Right cardiac atrium (tissue), 5 donors: ENCODE measurements around the gene CLMN. TPM values are rescaled to one million over a fixed set of nuclear protein-coding genes. Genes with fewer than 3 reads are reported as not detected.

Experiments used
- ATAC-seq, 2 donors: fragments of 200-7000 bp; cut with Tn5 transposase; one replicate each; pipeline versions ENCODE4 v1.8.0 to v1.9.1; 2020; ENCODE audit warnings: moderate library complexity in 2 of 2, mild to moderate bottlenecking in 1 of 2
- DNase-seq, 3 donors: peaks; one replicate each; pipeline ENCODE4 v3.0.0-alpha.2; 2020
- H3K27ac ChIP-seq: one replicate; pipeline ENCODE4 v1.5.1; 2013; ENCODE audit warnings: mild to moderate bottlenecking, low read length, control low read depth, moderate library complexity
- H3K27me3 ChIP-seq: one replicate; pipeline ENCODE4 v1.6.1; 2013; ENCODE audit not compliant: control insufficient read depth, insufficient read depth
- H3K4me1 ChIP-seq: one replicate; pipeline ENCODE4 v1.6.1; 2013; ENCODE audit warnings: low read length; ENCODE audit not compliant: control insufficient read depth, insufficient read depth
- H3K4me3 ChIP-seq: one replicate; pipeline ENCODE4 v1.5.1; 2013; ENCODE audit warnings: low read length, control low read depth
- H3K9me3 ChIP-seq: one replicate; pipeline ENCODE4 v1.6.1; 2013; ENCODE audit warnings: low read length; ENCODE audit not compliant: control insufficient read depth
- WGBS: extraction: QIAGEN DNeasy Blood & Tissue Kit; methylation state at CpG from one replicate; pipeline ENCODE4 v1.1.7; 2013; 5-methylcytosine and 5-hydroxymethylcytosine counted together
- intact Hi-C, 4 donors: fragments of 100-400 bp; cut with DNase I; formaldehyde crosslinking; loops; one replicate each; pipeline versions ENCODE4 v1.11.0 to v1.14.0; 2022 to 2023
- polyA plus RNA-seq: library from polyadenylated mRNA; stranded (reverse); fragments of 200-250 nt; gene quantifications from one replicate; pipeline ENCODE4 v1.2.3, GENCODE V29; 2013
- total RNA-seq, 4 donors: library from RNA; stranded (reverse); fragmentation: NEBNext Ultra II Directional; extraction: Animal tissue kit (Norgen Biotek cat#: 25700); gene quantifications; one replicate each; pipeline ENCODE4 v1.2.1, GENCODE V29; 2021
- donor health status: healthy with polysubstance abuse.
- donor health status: DM: no; HTN: yes; CAD: no.
- donor health status: DM: no; HTN: no; CAD: no.
- donor health status: DM: no; HTN: yes; CAD: no; lungs with severe emphysema.
- donor health status: DM: yes; HTN: yes; CAD: no.

Gene CLMN
- total and polyA plus RNA-seq, 5 donors, result 3.1 to 9.1 (median 6.4) TPM

DNA sequence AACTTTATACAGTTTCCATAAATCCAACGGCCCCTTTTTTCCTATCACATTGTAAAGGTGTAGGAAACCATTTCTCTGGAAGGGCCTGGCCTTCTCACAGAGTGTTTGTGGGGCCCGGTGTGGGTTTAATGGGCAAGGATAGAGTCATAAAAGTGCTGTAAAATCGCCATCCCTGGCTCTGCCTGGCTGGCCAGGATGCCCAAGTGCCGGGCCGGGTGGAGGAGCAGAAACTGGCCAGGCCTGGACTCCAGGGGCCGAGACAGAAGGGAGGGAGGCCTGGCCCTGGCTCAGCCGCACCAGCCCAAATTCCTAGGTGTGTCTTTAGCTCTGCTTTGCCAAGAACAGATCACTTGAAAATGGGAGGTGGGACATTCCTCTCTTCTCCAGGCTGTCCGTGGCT lies 85.3 kb downstream of the CLMN start:
- WGBS, result 52% methylated on average over 8 of the region's 8 CpGs
- Histone ChIP-seq H3K27ac (no peak overlapping the region), H3K27me3 (no peaks in the 10 kb centered on the region), H3K4me1 (peaks cover 7% of the 10 kb centered on the region), H3K4me3 (no peak overlapping the region), H3K9me3 (no peaks in the 10 kb centered on the region)
- ATAC-seq (peak; percentile 7 to 9), DNase-seq (peak in 1 of 3 donors; percentile 56)
- intact Hi-C loops, result no loop called here

DNA sequence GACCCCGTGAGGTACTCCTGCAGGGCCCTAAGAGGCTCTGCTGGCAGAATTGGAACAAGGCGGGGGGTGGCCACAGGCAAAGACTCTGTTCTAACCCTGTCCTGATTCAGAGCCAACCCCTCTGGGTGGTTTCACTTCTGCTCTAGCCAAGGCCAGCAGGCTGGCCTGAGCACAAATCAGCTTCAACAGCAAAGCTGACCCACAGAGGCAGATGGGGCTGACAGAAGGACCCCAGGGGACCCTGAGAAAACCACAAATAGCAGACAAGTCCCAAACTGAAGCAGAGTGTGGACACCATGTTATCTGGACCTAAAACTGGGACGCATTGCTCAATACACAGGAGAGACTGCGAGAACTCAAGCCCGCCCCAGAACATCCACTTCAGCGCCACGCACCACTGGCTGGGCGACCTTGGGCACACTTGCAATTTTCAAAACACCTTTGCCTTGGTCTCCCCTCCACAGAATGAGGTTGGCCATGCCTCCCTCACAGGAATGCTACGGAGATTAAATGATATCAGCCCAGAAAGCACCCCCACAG lies 85.9 kb downstream of the CLMN start:
- Histone ChIP-seq H3K9me3 (no peaks in the 10 kb centered on the region), H3K4me3 (no peak overlapping the region), H3K4me1 (peaks cover 7% of the 10 kb centered on the region), H3K27ac (no peak overlapping the region), H3K27me3 (no peaks in the 10 kb centered on the region)
- DNase-seq, result peak; percentile 80 to 88 (median 85)
- peak; percentile 86 to 92 for ATAC-seq
- 62% methylated on average over 9 of the region's 9 CpGs for WGBS
- intact Hi-C loops, result no loop called here

DNA sequence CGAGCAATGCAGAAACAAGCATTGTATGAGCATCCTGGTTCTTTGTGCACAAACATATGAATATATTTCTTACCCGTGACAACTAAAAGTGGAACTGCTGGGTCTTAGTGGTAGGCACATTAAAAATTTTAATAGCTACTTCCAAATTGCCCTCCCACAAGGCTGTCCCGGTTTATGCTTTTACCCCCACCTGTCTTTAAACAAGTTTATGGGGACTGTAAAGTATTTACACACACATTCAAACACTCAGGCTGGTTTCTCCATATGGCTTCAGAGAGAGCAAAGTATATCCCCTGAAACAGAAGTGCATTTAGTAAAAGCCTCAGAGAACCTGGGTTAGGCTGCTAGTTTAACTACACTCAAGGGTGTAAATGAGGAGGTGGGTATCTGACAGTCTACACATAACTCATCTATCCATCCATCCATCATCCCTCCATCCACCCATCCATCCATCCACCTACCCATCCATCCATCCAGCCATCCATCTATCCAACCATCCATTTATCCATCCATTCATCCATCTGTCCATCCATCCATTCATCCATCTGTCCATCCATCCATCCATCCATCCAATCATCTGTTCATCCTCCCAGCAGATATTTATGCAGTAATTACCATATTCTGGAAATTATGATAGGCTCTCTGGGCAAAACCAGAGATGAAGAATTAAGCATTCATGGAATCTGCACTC lies 86.7 kb downstream of the CLMN start:
- H3K4me1 ChIP-seq, result peaks cover 7% of the 10 kb centered on the region
- WGBS, result 92% methylated on average over 3 of the region's 3 CpGs

DNA sequence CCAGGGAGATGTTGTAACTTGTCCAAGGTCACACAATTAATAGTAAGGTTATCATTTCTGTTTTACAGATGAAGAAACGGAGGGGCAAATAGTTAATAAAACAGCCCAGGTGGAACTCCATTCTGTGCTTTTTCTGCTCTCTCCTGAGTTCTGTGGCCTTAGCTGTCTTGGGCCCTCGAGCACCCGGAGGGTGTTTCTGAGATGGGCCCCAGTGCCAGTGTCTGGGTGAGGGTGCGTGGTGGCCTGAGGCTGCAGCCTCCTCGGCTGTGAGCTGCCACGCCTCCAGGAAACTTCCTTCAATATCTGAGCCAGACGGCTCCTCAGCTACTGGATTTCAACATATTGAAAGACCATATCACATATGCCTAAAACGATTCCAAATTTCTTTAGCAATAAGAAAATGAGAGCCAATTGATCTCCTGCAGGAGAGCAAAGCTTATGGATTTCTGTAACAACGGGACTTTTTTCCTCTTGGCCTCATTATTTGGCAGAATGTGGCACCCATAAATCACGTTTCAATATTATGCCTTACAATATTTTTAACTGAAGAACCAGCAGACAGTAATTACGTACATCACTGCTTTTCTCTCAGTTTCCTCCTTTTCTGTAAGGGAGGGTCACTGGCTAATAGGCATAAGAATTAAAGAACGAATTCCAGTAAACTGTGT lies 87.6 kb downstream of the CLMN start:
- ATAC-seq (no peak), DNase-seq (no peak)
- no peaks in the 10 kb centered on the region for H3K27me3 ChIP-seq
- peaks cover 7% of the 10 kb centered on the region for H3K4me1 ChIP-seq
- no peak overlapping the region for H3K4me3 ChIP-seq
- intact Hi-C loops, result no loop called here
- no peak overlapping the region for H3K27ac ChIP-seq
- WGBS, result 57% methylated on average over 12 of the region's 12 CpGs
- no peaks in the 10 kb centered on the region for H3K9me3 ChIP-seq

More for the DNA sequence above, 86.7 kb downstream of the CLMN start:
- Histone ChIP-seq H3K9me3 (no peaks in the 10 kb centered on the region), H3K4me3 (no peak overlapping the region), H3K27me3 (no peaks in the 10 kb centered on the region), H3K27ac (no peak overlapping the region)
- DNase-seq (no peak), ATAC-seq (no peak)
- intact Hi-C loops, result no loop called here

DNA sequence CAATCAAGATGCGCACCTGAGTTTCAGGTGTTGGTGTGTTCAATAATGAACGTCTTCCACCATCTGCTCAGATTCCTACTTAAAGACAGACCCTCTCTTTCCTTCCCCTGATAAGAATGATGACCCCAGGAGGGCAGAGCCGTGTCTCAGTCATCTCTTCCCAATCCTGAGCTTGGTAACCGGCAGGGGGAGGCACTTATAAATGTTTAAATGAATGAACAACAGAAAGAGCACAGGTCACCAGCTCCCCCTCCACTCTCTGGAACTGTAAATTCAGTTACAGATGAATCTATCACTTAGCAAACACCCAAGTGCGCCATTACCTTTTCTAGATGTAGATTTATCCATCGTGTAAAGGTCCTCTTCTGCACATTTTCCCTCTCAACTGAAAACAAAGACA lies 90.0 kb downstream of the CLMN start:
- H3K4me1 ChIP-seq, result peaks cover 7% of the 10 kb centered on the region
- DNase-seq (no peak), ATAC-seq (no peak)
- H3K27ac ChIP-seq, result no peak overlapping the region
- H3K27me3 ChIP-seq, result no peaks in the 10 kb centered on the region
- H3K4me3 ChIP-seq, result no peak overlapping the region
- no peaks in the 10 kb centered on the region for H3K9me3 ChIP-seq
- 81% methylated on average over 6 of the region's 6 CpGs for WGBS
- intact Hi-C loops, result no loop called here

DNA sequence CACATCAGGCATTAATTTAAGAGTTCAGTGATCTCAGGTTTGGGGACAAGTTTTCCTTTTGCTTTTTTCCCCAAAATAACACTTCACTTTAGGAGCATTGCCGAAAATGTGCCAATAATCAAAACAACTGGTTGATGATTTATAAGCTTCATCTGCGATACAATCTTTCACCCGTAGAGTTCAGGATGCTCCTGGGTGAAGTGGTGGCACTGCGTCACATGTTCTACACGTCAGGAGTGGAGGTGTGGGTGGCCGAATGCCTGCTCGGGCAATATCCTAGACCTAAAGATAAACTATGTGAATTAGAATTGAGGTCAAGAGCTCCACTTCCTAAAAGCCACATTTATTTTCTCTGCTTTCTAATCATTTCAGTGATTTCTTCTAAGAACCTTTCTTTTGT lies 91.5 kb downstream of the CLMN start:
- H3K27me3 ChIP-seq, result no peaks in the 10 kb centered on the region
- WGBS, result 78% methylated on average over 7 of the region's 7 CpGs
- DNase-seq (no peak), ATAC-seq (no peak)
- intact Hi-C loops, result no loop called here
- no peak overlapping the region for H3K4me3 ChIP-seq
- no peaks in the 10 kb centered on the region for H3K9me3 ChIP-seq
- H3K4me1 ChIP-seq, result no peaks in the 10 kb centered on the region
- H3K27ac ChIP-seq, result no peak overlapping the region

DNA sequence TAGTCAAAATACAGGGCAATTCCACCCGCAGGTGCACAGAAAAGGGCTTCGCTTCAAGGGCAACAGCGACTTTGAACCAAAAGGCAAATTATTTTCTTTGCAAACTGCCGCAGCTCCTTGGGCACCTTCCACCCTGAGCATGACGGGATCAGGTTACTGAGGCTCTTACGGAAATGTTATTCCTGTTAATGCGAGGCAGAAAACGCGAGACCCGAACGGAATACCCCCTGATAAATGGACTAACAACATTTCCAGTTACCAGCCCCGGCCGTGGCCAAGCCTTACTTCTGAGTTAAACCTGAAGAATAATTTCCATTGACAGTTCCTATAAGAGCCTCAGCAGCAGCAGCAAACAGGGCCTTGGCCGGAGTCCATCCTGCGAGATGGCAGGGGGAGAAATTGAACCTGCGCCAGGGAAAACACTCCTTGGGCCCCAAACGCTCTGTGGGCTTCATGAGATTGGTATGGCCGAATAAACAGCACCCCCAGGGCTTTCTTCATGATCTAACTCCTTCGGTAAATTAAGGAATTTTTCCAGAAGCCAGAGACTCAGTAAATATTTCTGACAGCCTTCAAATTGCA lies 92.3 kb downstream of the CLMN start:
- Histone ChIP-seq H3K27me3 (no peaks in the 10 kb centered on the region), H3K4me3 (no peak overlapping the region), H3K27ac (no peak overlapping the region), H3K4me1 (no peaks in the 10 kb centered on the region), H3K9me3 (no peaks in the 10 kb centered on the region)
- DNase-seq (peak in 1 of 3 donors; percentile 51), ATAC-seq (no peak)
- intact Hi-C loops, result no loop called here
- 45% methylated on average over 19 of the region's 19 CpGs for WGBS

DNA sequence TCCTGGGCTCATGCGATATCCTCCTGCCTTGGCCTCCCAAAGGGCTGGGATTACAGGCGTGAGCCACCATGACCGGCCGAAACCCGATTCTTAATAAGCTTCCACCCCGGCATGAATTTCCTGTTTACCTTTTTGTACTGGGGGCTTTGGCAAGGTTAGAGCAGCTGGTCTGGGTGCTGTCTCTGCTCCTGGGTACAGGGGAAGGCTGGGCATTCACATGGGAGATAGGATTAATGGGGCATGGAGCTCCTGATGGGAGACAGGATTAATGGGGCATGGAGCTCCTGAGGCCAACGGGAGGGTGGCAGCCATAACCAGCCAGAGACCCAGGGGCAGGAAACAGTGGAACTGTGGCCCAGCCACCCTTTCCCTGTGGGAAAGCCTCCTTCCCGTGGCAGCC lies 92.9 kb downstream of the CLMN start:
- no peak overlapping the region for H3K27ac ChIP-seq
- no peak overlapping the region for H3K4me3 ChIP-seq
- intact Hi-C loops, result no loop called here
- 73% methylated on average over 8 of the region's 8 CpGs for WGBS
- DNase-seq, result no peak
- no peaks in the 10 kb centered on the region for H3K4me1 ChIP-seq
- ATAC-seq, result no peak
- no peaks in the 10 kb centered on the region for H3K27me3 ChIP-seq
- no peaks in the 10 kb centered on the region for H3K9me3 ChIP-seq

DNA sequence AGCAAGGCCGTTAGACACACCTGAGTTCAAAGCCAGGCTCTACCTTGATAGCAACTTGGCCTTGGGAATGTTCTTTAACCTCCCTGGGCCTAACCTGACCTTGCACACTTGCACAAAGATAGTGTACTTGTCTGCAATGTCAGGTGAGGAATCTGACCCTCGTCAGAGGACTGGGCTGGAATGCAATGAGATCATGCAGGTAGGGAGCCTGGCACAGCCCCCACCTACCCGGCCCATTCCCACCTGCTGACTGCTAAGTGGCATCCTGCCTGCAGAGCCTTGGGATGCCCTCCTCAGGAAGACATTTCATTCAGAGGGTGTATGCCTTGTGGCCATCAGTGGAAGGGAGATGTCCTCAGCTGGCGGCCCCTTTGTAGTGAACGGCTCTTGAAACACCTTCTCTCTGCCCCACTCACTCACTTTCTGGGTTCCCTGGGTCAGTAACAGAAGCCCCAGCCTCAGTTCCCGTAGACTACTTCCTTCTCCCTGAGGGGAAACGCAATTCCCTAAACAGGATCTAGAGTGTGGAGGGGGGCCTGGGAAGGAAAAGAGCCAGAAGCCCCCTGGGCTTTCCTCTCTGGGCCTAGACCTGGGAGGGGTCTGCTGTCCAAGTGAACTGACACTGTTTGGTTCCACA lies 94.3 kb downstream of the CLMN start:
- Histone ChIP-seq H3K27me3 (no peaks in the 10 kb centered on the region), H3K4me1 (no peaks in the 10 kb centered on the region), H3K4me3 (no peak overlapping the region), H3K27ac (no peak overlapping the region), H3K9me3 (no peaks in the 10 kb centered on the region)
- no peak for DNase-seq
- 84% methylated on average over 7 of the region's 7 CpGs for WGBS
- ATAC-seq, result no peak
- intact Hi-C loops, result no loop called here

DNA sequence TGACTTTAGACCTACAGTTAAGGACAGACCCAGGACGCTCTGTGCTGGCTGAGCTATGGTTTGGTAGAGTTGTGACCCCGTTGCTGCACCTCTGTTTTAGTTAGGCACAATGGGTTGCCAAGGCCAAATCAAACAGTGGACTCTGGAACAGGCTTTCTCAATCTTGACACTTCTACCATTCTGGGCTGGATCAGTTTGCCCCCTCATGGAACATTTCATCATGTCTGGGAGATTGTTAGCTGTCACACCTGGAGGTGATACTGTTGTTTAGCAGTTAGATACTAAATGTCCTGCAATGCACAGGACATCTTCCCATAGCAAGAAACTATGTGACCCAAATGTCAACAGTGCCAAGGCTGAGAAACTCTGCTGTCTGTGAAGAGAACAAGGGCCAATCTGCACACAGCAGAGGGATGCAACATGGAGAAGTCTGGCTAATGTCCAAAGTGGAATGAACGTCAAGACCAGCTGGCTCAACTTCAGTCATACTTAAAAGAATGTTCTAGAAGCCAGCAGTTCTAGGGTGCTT lies 96.8 kb downstream of the CLMN start:
- H3K27ac ChIP-seq, result no peak overlapping the region
- DNase-seq (no peak), ATAC-seq (peak; percentile 68 to 80)
- H3K27me3 ChIP-seq, result no peaks in the 10 kb centered on the region
- H3K9me3 ChIP-seq, result no peaks in the 10 kb centered on the region
- H3K4me1 ChIP-seq, result no peaks in the 10 kb centered on the region
- intact Hi-C loops, result no loop called here
- WGBS, result 60% methylated on average over 3 of the region's 3 CpGs
- no peak overlapping the region for H3K4me3 ChIP-seq
